ENCODE data around the gene HLTF. TPM values are rescaled to one million over a fixed set of nuclear protein-coding genes. Genes with fewer than 3 reads are reported as not detected.

The HLTF gene
- total and polyA plus RNA-seq, 2 of the 13 experiments (the other 11 are each of a cell fraction or from before 2014, with no cell fraction given) = 12.0 to 22.9 TPM

- TF ChIP-seq BRF2 (CRISPR knock-in tag; IDR thresholded peaks at IDR 0.05) = peak; percentile 45; the same call in 1 of the 2 replicates
- no peak for TF ChIP-seq STAG1 (CRISPR knock-in tag; IDR thresholded peaks at IDR 0.05)
- TF ChIP-seq SMAD3 (CRISPR knock-in tag; IDR thresholded peaks at IDR 0.05) = 0 out of 2 replicates have a peak, but pooled peaks have one; percentile 18
- no peak for TF ChIP-seq RCOR2 (CRISPR knock-in tag; IDR thresholded peaks at IDR 0.05)
- TF ChIP-seq MTF2 (CRISPR knock-in tag; IDR thresholded peaks at IDR 0.05; ENCODE audit: borderline replicate concordance) = no peak
- TF ChIP-seq ZFYVE20 (CRISPR knock-in tag; IDR thresholded peaks at IDR 0.05; ENCODE audit: borderline replicate concordance, low read depth) = 0 out of 2 replicates have a peak, but pooled peaks have one; percentile 69
- peak; percentile 74; the same call in 1 of the 2 replicates for TF ChIP-seq ZZZ3 (CRISPR knock-in tag; IDR thresholded peaks at IDR 0.05; ENCODE audit: borderline replicate concordance)
- TF ChIP-seq ZNF616 (CRISPR knock-in tag; IDR thresholded peaks at IDR 0.05; ENCODE audit: low read depth) = no peak; the same call in 1 of the 2 replicates
- TF ChIP-seq ZNF746 (CRISPR knock-in tag; IDR thresholded peaks at IDR 0.05) = 0 out of 2 replicates have a peak, but pooled peaks have one; percentile 31
- peak; percentile 95 for TF ChIP-seq NRL (CRISPR knock-in tag; IDR thresholded peaks at IDR 0.05; ENCODE audit: borderline replicate concordance)
- TF ChIP-seq THYN1 (CRISPR knock-in tag; IDR thresholded peaks at IDR 0.05; ENCODE audit: borderline replicate concordance, low read depth) = no peak
- TF ChIP-seq NPAS2 (CRISPR knock-in tag; IDR thresholded peaks at IDR 0.05; ENCODE audit: borderline replicate concordance) = no peak
- no peak for TF ChIP-seq STAT5B (CRISPR knock-in tag; IDR thresholded peaks at IDR 0.05)
- TF ChIP-seq MLX (CRISPR knock-in tag; IDR thresholded peaks at IDR 0.05) = peak; percentile 42; the same call in 1 of the 2 replicates
- peak; percentile 27 for TF ChIP-seq FOXO1 (CRISPR knock-in tag; IDR thresholded peaks at IDR 0.05)
- 0 out of 2 replicates have a peak, but pooled peaks have one; percentile 2 for TF ChIP-seq RERE (CRISPR knock-in tag; IDR thresholded peaks at IDR 0.05; ENCODE audit: low read depth)
- TF ChIP-seq MATR3 (CRISPR knock-in tag; IDR thresholded peaks at IDR 0.05) = no peak
- TF ChIP-seq XRCC5 (optimal IDR thresholded peaks at IDR 0.05; ENCODE audit: low read length) = peak; percentile 37
- no peak for TF ChIP-seq ZNF10 (CRISPR knock-in tag; IDR thresholded peaks at IDR 0.05; ENCODE audit: borderline replicate concordance, low read depth)
- TF ChIP-seq HIC2 (CRISPR knock-in tag; IDR thresholded peaks at IDR 0.05; ENCODE audit: low read depth) = 0 out of 2 replicates have a peak, but pooled peaks have one; percentile 59
Observed at GRCh38 chr3:149129326-149130205, 43.2 kb upstream of the HLTF start, which contains the start of gene HPS3 (continued).
